H1 (cell line): ENCODE data around the gene APC2. TPM values are rescaled to one million over a fixed set of nuclear protein-coding genes. Genes with fewer than 3 reads are reported as not detected.

Source experiments
- CTCF ChIA-PET: fragments of 300-600 bp; sonication (Branson Sonifier 250); formaldehyde crosslinking; loops from one replicate; lab custom pipeline; 2021; ENCODE audit not compliant: partially characterized antibody; lab: Charles Lee
- POLR2A ChIA-PET: fragments of 300-600 bp; sonication (Branson Sonifier 250); formaldehyde crosslinking; loops from one replicate; lab custom pipeline; 2021; ENCODE audit warnings: inconsistent platforms; ENCODE audit not compliant: partially characterized antibody; lab: Charles Lee
- DNase-seq, 2 experiments: peaks; one replicate each; pipeline versions ENCODE4 v3.0.0 to v3.0.0-alpha.2; 2010 to 2022; ENCODE audit warnings: low spot score in 2 of 2, low read depth in 1 of 2, mixed read lengths in 1 of 2
- FAIRE-seq: peaks from 2 replicates; lab custom pipeline; 2011; peaks lifted over from hg19 to GRCh38; lab: Jason Lieb, UNC
- H2AFZ ChIP-seq: 2 replicates; pipeline ENCODE4 v1.8.1; 2012; ENCODE audit warnings: low read length, inconsistent platforms
- H2AK5ac ChIP-seq: 2 replicates; pipeline ENCODE4 v1.6.1; 2013; ENCODE audit warnings: low read depth, low read length
- H2BK120ac ChIP-seq: replicated peaks from 2 replicates; pipeline ENCODE3; 2013; ENCODE audit warnings: low read depth, low read length, inconsistent platforms
- H2BK12ac ChIP-seq: 2 replicates; pipeline ENCODE4 v1.6.1; 2013; ENCODE audit warnings: low read depth, low read length
- H2BK15ac ChIP-seq: 2 replicates; pipeline ENCODE4 v1.6.1; 2013; ENCODE audit warnings: low read length
- H2BK20ac ChIP-seq: 2 replicates; pipeline ENCODE4 v1.6.1; 2013; ENCODE audit warnings: low read length
- H2BK5ac ChIP-seq: 2 replicates; pipeline ENCODE4 v1.6.1; 2013; ENCODE audit warnings: low read depth, low read length
- H3K14ac ChIP-seq: 2 replicates; pipeline ENCODE4 v1.6.1; 2013; ENCODE audit warnings: inconsistent platforms; ENCODE audit not compliant: insufficient read length
- H3K18ac ChIP-seq: 2 replicates; pipeline ENCODE4 v1.6.1; 2013; ENCODE audit warnings: low read length; ENCODE audit errors: extremely low read depth
- H3K23ac ChIP-seq: 2 replicates; pipeline ENCODE4 v1.6.1; 2013; ENCODE audit warnings: inconsistent platforms; ENCODE audit not compliant: insufficient read length
- H3K23me2 ChIP-seq: 2 replicates; pipeline ENCODE4 v1.6.1; 2013; ENCODE audit warnings: low read depth, low read length
- H3K27ac ChIP-seq: 2 replicates; pipeline ENCODE4 v1.6.1; 2011; ENCODE audit warnings: low read depth, low read length, inconsistent platforms
- H3K27me3 ChIP-seq, 4 experiments: replicated peaks in 1 of 4; 1 replicate in 1 of 4; 2 replicates in 3 of 4; pipeline versions ENCODE4 v1.6.1 to v1.8.1; 2011 to 2013; ENCODE audit warnings: low read length in 3 of 4, mild to moderate bottlenecking in 3 of 4, inconsistent platforms in 2 of 4, mixed read lengths in 2 of 4, moderate library complexity in 1 of 4; ENCODE audit not compliant: control insufficient read depth in 3 of 4, insufficient read depth in 3 of 4; ENCODE audit errors: extremely low read depth in 1 of 4
- H3K36me3 ChIP-seq, 4 experiments: 2 replicates each; pipeline versions ENCODE4 v1.6.1 to v1.8.1; 2011 to 2013; ENCODE audit warnings: mild to moderate bottlenecking in 4 of 4, low read length in 3 of 4, moderate library complexity in 2 of 4, control low read depth in 1 of 4, inconsistent platforms in 1 of 4; ENCODE audit not compliant: insufficient read depth in 4 of 4, control insufficient read depth in 2 of 4
- H3K4ac ChIP-seq: replicated peaks from 2 replicates; pipeline ENCODE3; 2013; ENCODE audit warnings: low read length, low read depth, mixed read lengths, inconsistent platforms; ENCODE audit not compliant: insufficient read length
- H3K4me1 ChIP-seq, 4 experiments: replicated peaks in 1 of 4; 1 replicate in 1 of 4; 2 replicates in 3 of 4; pipeline versions ENCODE4 v1.6.1 to v1.8.1; 2011 to 2013; ENCODE audit warnings: low read length in 3 of 4, inconsistent platforms in 2 of 4, mixed read lengths in 1 of 4; ENCODE audit not compliant: insufficient read depth in 4 of 4, control insufficient read depth in 3 of 4
- H3K4me2 ChIP-seq, 2 experiments: 2 replicates each; pipeline versions ENCODE4 v1.6.1 to v1.8.1; 2011 to 2013; ENCODE audit warnings: low read depth in 2 of 2, low read length in 2 of 2, control low read depth in 1 of 2, inconsistent platforms in 1 of 2, mild to moderate bottlenecking in 1 of 2; ENCODE audit not compliant: insufficient read depth in 1 of 2
- H3K4me3 ChIP-seq, 4 experiments: fragments of 200-600, 300-600 bp in 1 of 4; sonication (generic), shearing (Covaris generic), sonication (Bioruptor Twin) in 1 of 4; 2 replicates each; pipeline versions ENCODE4 v1.5.1 to v1.8.1; 2011 to 2016; ENCODE audit warnings: low read length in 4 of 4, low read depth in 3 of 4, control low read depth in 2 of 4, inconsistent platforms in 2 of 4, mild to moderate bottlenecking in 2 of 4, mixed read lengths in 1 of 4, moderate library complexity in 1 of 4; ENCODE audit not compliant: insufficient read depth in 2 of 4; ENCODE audit errors: extremely low read depth in 1 of 4
- H3K56ac ChIP-seq: replicated peaks from 2 replicates; pipeline ENCODE3; 2013; ENCODE audit warnings: low read depth, mild to moderate bottlenecking, mixed read lengths, low read length, inconsistent platforms; ENCODE audit not compliant: insufficient read length
- H3K79me1 ChIP-seq: 2 replicates; pipeline ENCODE4 v1.6.1; 2013; ENCODE audit warnings: low read depth, low read length, control low read depth
- H3K79me2 ChIP-seq, 2 experiments: 2 replicates each; pipeline versions ENCODE4 v1.6.1 to v1.8.1; 2012 to 2013; ENCODE audit warnings: low read length in 2 of 2, mild to moderate bottlenecking in 2 of 2, inconsistent platforms in 1 of 2; ENCODE audit not compliant: insufficient read depth in 2 of 2, control insufficient read depth in 1 of 2
- H3K9ac ChIP-seq, 4 experiments: replicated peaks in 1 of 4; 1 replicate in 1 of 4; 2 replicates in 3 of 4; pipeline versions ENCODE4 v1.6.1 to v1.8.1; 2011 to 2013; ENCODE audit warnings: low read depth in 3 of 4, low read length in 3 of 4, control low read depth in 2 of 4, mild to moderate bottlenecking in 2 of 4, moderate library complexity in 2 of 4, inconsistent platforms in 1 of 4; ENCODE audit errors: extremely low read depth in 1 of 4
- H3K9me3 ChIP-seq, 2 experiments: 2 replicates each; pipeline versions ENCODE4 v1.6.1 to v1.8.1; 2012 to 2013; ENCODE audit warnings: mild to moderate bottlenecking in 2 of 2, moderate library complexity in 2 of 2, control low read depth in 1 of 2, inconsistent platforms in 1 of 2, low read depth in 1 of 2, low read length in 1 of 2, mixed read lengths in 1 of 2; ENCODE audit not compliant: insufficient read depth in 2 of 2
- H4K20me1 ChIP-seq, 2 experiments: replicated peaks in 1 of 2; 2 replicates each; pipeline versions ENCODE3 to v1.8.1; 2011 to 2013; ENCODE audit warnings: inconsistent platforms in 2 of 2, low read length in 2 of 2, mild to moderate bottlenecking in 1 of 2; ENCODE audit not compliant: insufficient read depth in 2 of 2, control insufficient read depth in 1 of 2
- H4K5ac ChIP-seq: 2 replicates; pipeline ENCODE4 v1.6.1; 2013; ENCODE audit warnings: low read length, low read depth, mixed read lengths, inconsistent platforms; ENCODE audit not compliant: insufficient read length
- H4K8ac ChIP-seq: 2 replicates; pipeline ENCODE4 v1.8.0; 2013; ENCODE audit warnings: mild to moderate bottlenecking, moderate library complexity, low read length, inconsistent platforms; ENCODE audit not compliant: insufficient read depth; ENCODE audit errors: extremely low read depth
- H4K91ac ChIP-seq: replicated peaks from 2 replicates; pipeline ENCODE3; 2013; ENCODE audit warnings: low read length, mixed read lengths, inconsistent platforms; ENCODE audit not compliant: insufficient read length
- ASH2L ChIP-seq: fragments of 200-600, 300-600 bp; sonication (generic); IDR thresholded peaks from one replicate; pipeline ENCODE4 v1.7.1; 2017; ENCODE audit warnings: low read length
- CHD2 ChIP-seq: IDR thresholded peaks from 2 replicates; pipeline ENCODE4 v1.6.1; 2012; ENCODE audit warnings: low read length, improper control_type of control experiment
- HDAC6 ChIP-seq: IDR thresholded peaks from one replicate; pipeline ENCODE4 v1.7.1; 2012; ENCODE audit warnings: low read depth, mild to moderate bottlenecking, inconsistent platforms, low read length, moderate library complexity
- JUND ChIP-seq: IDR thresholded peaks from 2 replicates; pipeline ENCODE4 v1.6.1; 2011; ENCODE audit warnings: mild to moderate bottlenecking, improper control_type of control experiment, low read length
- NANOG ChIP-seq: IDR thresholded peaks from 2 replicates; pipeline ENCODE4 v1.6.1; 2011; ENCODE audit warnings: low read length, low read depth, mild to moderate bottlenecking, inconsistent platforms; ENCODE audit not compliant: insufficient read depth, poor library complexity, severe bottlenecking
- POLR2A ChIP-seq, 2 experiments: IDR thresholded peaks; 1 replicate in 1 of 2; 2 replicates in 1 of 2; pipeline ENCODE4 v1.6.1; 2011; ENCODE audit warnings: low read depth in 2 of 2, low read length in 2 of 2, mild to moderate bottlenecking in 2 of 2; ENCODE audit errors: control extremely low read depth in 1 of 2
- SIN3A ChIP-seq, 2 experiments: IDR thresholded peaks in 1 of 2; conservative IDR thresholded peaks in 1 of 2; 2 replicates each; pipeline ENCODE4 v1.6.1; 2011 to 2012; ENCODE audit warnings: low read length in 2 of 2, improper control_type of control experiment in 1 of 2, low read depth in 1 of 2, mild to moderate bottlenecking in 1 of 2
- SIRT6 ChIP-seq: IDR thresholded peaks from one replicate; pipeline ENCODE4 v1.7.1; 2012; ENCODE audit warnings: low read length, inconsistent platforms
- SIX5 ChIP-seq: IDR thresholded peaks from 2 replicates; pipeline ENCODE4 v1.6.1; 2011; ENCODE audit warnings: mild to moderate bottlenecking, low read depth, low read length
- SUZ12 ChIP-seq: fragments of 200-600 bp; sonication (generic); IDR thresholded peaks from 2 replicates; pipeline ENCODE4 v1.6.1; 2012; ENCODE audit warnings: mild to moderate bottlenecking, inconsistent platforms, low read length, moderate library complexity, mixed read lengths
- TBP ChIP-seq: IDR thresholded peaks from 2 replicates; pipeline ENCODE4 v1.6.1; 2011; ENCODE audit warnings: low read depth, low read length, improper control_type of control experiment
- WGBS, 2 experiments: shearing (Covaris generic) in 1 of 2; methylation state at CpG; one replicate each; pipeline versions ENCODE4 v1.1.6 to v1.1.7; 2013 to 2015; ENCODE audit warnings: low lambda C conversion rate in 2 of 2, mixed read lengths in 2 of 2, inconsistent platforms in 1 of 2, low coverage in 1 of 2, missing lambda C conversion rate in 1 of 2; ENCODE audit not compliant: insufficient replicate concordance in 2 of 2, insufficient coverage in 1 of 2, insufficient read length in 1 of 2; ENCODE audit errors: extremely low coverage in 1 of 2, missing lambda C conversion rate in 1 of 2; 5-methylcytosine and 5-hydroxymethylcytosine counted together
- polyA plus RNA-seq, 7 experiments: library from polyadenylated mRNA; depleted of rRNA in 3 of 7; stranded (reverse) in 5 of 7; unstranded in 2 of 7; fragments of >200 nt in 5 of 7; fragments of 200-250 nt in 2 of 7; gene quantifications; 1 replicate in 5 of 7; 2 replicates in 1 of 7; 4 replicates in 1 of 7; pipeline versions ENCODE4 v1.2.1 to v1.2.3, GENCODE V29; 2011 to 2013; ENCODE audit warnings: missing spikeins in 2 of 7, mixed read lengths in 2 of 7
- total RNA-seq: library from RNA; stranded (reverse); fragmentation: NEBNext Ultra II Directional; extraction: Animal tissue kit (Norgen Biotek cat#: 25700); gene quantifications from 2 replicates; pipeline ENCODE4 v1.2.1, GENCODE V29; 2021

APC2 gene
- total and polyA plus RNA-seq, 2 of the 8 experiments (the other 6 are each of a cell fraction or from before 2014, with no cell fraction given): 1.3 to 4.1 TPM

- Histone ChIP-seq H3K56ac (no peak overlapping the region), H3K36me3 (no peaks in the 10 kb centered on the region), H3K18ac (no peak overlapping the region), H4K8ac (no peak overlapping the region), H3K79me1 (no peaks in the 10 kb centered on the region), H2BK15ac (no peak overlapping the region), H4K5ac (no peak overlapping the region), H3K9me3 (no peaks in the 10 kb centered on the region), H2AFZ (no peak overlapping the region), H3K27ac (no peak overlapping the region), H3K4me2 (no peak overlapping the region), H3K79me2 (no peaks in the 10 kb centered on the region), H3K4me1 (peaks cover 0 to 5% (median 2%) of the 10 kb centered on the region in 4 experiments; a peak in 4 of 7 replicates), H2BK12ac (no peak overlapping the region), H3K4me3 (no peak overlapping the region), H3K23ac (no peak overlapping the region), H3K9ac (no peak overlapping the region), H2BK5ac (no peak overlapping the region; the same call in 1 of the 2 replicates), H2AK5ac (no peak overlapping the region), H4K20me1 (no peaks in the 10 kb centered on the region), H2BK120ac (no peak overlapping the region), H2BK20ac (no peak overlapping the region), H3K4ac (no peak overlapping the region), H4K91ac (no peak overlapping the region), H3K23me2 (peaks cover 5% of the 10 kb centered on the region; the same call in 1 of the 2 replicates), H3K27me3 (peaks cover 3 to 9% (median 6%) of the 10 kb centered on the region in 4 experiments; a peak in 6 of 7 replicates), H3K14ac (no peak overlapping the region)
- WGBS, 2 experiments: 91% methylated on average over 36 of the region's 56 CpGs; no CpG with 5 or more reads in 1 of the 2 experiments
- no peak for FAIRE-seq
- ChIA-PET POLR2A (interaction anchor here (0.5 to 1.5 kb wide), 3 partner anchors 18 to 51 kb away, joined by 3 read pairs; no protein-coding TSS in a partner anchor), CTCF (interaction anchor here (0.6 to 1.7 kb wide), 2 partner anchors 21 to 648 kb away, joined by 3 read pairs; no protein-coding TSS in a partner anchor)
- no peak for DNase-seq
- no peak for TF ChIP-seq NANOG
- TF ChIP-seq TBP: no peak
- TF ChIP-seq HDAC6: no peak
- TF ChIP-seq SUZ12: no peak
- TF ChIP-seq SIRT6: no peak
- TF ChIP-seq ASH2L: no peak
- no peak for TF ChIP-seq SIN3A (conservative IDR thresholded peaks at IDR 0.05 in 1 of 2, IDR thresholded peaks at IDR 0.05 in 1 of 2; ENCODE audit: low read depth in 1 of 2, low read length in 2 of 2)
- no peak for TF ChIP-seq POLR2A (IDR thresholded peaks at IDR 0.05; ENCODE audit: control extremely low read depth in 1 of 2, low read depth in 2 of 2, low read length in 2 of 2)
- TF ChIP-seq JUND: no peak
- TF ChIP-seq CHD2: no peak
- TF ChIP-seq SIX5: no peak
Observed at GRCh38 chr19:1486720-1487575, 37.0 kb downstream of the APC2 start.
